ENCODE results near the gene URB1.
"Not testable (repeated sequence)": the region's sequence is repeated elsewhere in the genome, so short reads cannot be mapped to it uniquely, and the experiment has no call there.

The URB1 gene

DNA sequence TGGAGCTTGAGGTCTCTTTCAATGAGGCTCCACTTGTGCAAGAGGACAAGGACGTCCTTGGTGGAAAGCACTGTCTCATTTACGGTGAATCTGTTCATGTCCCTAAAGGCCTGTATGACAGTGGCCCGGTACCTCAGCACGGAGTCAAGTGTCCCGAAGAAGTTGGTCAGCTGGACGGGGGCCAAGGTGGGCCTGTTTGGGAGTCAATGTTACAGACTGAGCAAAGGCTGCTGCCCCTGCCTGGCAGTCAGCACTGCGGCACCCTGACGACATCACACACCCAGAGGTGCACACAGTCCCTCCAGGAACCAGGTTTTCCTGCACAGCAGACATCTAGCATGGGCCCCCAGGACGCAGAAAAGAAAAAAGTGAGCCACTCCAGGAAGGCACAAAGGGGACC lies 75.1 kb downstream of the URB1 start:
- DNase-seq: no peak

DNA sequence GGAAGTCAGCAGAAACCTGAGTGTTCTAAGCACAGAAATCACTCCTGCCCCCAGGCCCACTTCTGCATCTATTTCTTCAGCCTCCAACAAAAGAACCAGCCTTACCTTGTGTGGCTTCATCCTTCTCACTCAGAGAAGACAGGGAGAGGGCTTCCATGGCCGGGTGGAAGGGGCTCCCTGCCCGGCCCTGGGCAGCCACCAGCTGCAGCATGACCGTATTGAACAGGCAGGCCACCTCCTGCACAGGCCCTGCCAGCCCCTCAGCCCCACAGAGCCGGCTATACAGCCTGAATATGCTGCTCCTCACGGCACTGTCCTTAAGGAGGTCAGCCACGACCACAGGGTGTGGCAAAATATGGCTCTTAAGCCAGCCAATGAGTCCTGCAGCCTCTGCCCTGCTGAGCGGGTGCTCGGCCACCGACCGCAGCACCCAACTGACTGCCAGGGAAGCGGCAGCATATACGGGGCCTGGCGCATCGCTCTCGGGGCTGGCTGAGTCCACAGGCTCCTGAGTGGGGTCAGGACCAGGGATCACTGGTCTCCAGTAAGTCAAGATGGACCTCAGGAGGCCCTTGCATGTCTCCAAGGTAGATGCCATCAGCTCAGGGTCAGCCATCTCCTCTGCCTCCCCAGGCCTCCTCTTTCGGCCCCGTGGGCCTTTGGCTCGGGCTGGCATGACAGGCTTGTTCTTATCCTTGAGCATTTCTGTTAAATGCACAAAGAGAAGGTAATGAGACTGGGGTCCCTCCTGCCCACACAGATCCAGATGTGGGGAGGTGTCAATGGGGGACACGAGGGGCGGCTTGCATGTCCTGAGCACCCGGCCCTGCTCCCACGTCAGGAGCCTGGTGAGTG lies 76.2 kb downstream of the URB1 start:
- DNase-seq: no peak

DNA sequence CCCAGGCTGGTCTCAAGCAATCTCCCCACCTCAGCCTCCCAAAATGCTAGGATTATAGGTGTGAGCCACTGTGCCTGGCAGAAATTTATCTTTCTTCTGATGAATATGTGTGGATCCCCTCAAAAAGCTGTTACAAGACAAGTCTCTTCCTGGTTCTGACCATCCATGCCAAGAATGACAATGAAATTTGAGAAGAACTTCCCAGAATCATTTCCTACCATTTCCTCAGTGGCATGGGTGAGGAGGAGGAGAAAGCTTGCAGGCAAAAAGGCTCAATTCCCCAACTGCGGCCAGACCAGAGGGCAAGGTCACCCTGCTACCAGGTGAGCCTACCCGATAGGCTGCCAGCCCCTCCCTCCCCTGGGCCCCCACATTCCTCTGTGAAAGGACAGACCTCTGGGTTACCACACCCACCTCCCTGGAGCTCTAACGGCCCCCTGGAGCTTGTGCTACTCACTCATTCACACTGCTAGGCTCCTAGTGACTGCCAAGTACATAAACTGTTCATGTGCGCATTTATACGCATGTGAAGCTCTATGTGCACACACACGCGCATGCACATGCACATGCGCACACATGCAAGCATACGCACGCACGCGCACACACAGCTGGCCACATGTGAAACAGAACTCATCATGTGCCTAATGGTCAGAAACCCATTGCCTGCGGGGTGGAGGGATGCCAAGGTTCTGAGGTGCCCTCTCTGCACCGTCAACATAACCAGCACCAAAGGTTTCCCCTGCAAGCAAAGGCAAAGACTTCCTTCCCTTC lies 77.1 kb downstream of the URB1 start:
- no peak for DNase-seq

DNA sequence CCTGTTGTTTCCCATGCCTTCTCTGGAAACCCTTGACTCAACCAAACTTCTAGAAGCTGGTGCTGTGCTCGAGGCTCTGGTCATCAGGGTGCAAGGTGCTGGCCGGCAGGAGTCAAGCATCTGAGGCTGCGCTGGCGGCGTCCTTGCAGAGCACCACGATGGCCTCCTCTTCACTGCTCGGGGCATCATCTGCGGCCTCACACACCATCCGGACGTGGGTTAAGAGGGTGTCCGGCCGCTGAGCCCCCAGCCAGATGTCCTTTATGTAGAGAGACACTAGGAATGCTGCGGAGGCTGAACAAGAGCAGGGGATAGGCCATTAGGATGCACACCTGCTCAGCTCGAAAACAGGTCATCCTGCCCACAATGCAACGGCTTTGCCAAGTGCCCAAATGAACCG lies 78.0 kb downstream of the URB1 start:
- DNase-seq: no peak

DNA sequence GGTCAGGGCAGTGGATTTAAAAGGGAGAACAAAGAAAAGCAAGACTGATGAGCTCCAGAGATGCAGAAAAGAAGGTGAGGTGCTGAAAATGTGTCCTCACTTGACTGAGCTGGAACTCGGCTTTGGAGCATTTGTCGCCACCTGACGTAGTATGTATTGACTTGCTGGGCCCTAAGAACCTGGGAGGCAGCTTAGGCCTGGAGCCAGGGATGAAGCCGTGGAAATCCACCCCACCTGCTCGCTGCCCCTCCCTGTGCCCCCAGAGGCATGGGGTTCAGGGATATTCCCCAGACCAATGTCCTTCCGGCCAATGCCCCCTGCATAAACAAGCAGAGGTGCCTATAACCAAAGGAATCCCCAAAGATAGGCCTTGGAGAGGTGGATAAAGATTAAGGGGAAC lies 79.8 kb downstream of the URB1 start:
- no peak for DNase-seq

DNA sequence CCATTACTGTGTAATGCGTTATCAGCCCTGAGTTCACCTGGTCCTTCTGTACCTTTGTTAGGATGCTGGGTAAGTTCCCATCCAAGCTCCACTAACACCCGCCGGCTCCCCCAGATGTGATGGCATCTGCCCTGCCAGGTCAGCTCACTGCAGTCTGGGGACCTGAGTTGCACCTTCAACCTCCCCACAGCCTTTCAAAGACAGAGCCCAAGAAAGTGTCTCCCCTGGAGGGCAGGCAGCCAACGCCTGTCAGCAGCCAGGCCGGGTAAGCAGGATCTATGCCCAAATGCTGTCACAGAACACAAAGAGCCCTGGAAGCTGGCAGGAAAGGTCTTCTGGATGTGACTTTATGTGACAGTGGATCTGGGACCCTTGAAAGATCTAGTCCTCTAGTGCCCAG lies 80.5 kb downstream of the URB1 start:
- DNase-seq: no peak

DNA sequence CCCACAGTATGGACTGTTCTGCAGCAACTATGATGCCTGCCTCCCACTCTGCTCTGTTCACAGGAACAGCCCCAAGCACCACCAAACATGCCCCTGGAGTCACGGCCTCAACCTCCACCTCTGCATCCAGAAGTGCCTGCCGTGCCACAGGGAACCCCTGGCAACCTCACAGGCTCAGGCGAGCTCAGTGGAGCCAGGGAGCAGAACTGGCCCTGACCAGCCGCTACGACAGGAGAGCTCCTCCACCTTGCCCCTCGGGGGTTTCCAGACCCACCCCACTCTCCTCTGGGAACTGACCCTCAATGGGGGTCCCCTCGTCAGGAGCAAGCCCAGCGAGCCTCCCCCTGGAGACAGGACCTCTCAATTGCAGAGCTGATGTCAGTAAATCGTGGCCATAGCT lies 81.2 kb downstream of the URB1 start:
- no peak for DNase-seq

DNA sequence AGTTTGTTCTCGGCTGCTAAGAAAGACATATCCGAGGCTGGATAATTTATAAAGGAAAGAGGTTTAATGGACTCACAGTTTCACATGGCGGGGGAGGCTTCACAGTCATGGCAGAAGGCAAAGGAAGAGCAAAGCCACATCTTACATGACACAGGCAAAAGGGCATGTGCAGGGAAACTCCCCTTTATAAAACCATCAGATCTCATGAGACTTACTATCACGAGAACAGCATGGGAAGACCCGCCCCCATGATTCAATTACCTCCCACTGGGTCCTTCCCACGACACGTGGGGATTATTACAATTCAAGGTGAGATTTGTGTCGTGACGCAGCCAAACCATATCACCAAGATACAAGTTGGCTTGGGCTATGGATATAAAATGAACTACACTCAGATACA lies 81.8 kb downstream of the URB1 start:
- DNase-seq: not testable (repeated sequence)

DNA sequence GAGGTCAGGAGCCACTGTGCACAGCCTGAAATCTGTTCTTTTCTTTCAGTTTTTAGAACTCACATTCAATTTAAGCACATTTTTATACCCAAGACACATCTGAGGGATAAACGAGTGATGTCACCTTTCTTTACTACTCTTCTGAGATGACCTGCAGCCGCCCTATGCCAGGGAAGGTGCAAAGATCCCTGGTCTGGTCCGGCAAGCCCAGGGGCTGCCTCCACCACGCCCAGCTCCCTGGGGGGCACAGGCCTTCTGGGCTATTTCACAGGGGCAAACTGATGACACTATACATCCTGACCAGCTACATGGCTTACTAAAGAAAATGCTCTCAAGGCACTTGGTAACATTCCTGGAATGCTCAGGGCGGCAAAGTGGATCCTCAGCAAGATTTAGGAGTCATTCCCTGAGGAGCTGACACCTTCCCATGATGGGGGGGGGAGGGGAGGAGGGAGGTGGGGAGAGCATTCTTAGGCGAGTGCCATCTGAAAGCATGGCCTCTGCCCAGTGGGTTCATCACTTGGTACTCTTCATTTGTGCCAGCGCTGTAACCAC lies 82.8 kb downstream of the URB1 start:
- no peak for DNase-seq

DNA sequence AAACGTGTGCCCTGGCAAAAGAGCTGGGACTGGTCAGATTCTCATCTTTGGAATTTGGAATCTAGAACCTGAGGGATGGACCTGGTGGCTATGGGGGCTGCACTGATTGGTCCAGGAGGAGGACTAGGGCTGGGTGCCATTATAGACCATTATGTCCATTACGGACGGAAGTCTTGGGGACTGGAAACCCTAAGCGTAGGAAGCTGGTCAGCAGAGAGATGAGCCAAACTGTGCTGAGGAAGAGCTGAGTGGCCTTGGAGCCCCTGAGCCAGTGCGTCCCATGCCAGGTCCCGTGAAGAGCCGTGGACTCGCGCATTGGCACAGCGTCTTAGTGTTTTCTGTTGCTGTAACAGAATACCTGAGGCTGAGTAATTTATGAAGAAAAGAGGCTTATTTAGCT lies 84.1 kb downstream of the URB1 start:
- DNase-seq: no peak

DNA sequence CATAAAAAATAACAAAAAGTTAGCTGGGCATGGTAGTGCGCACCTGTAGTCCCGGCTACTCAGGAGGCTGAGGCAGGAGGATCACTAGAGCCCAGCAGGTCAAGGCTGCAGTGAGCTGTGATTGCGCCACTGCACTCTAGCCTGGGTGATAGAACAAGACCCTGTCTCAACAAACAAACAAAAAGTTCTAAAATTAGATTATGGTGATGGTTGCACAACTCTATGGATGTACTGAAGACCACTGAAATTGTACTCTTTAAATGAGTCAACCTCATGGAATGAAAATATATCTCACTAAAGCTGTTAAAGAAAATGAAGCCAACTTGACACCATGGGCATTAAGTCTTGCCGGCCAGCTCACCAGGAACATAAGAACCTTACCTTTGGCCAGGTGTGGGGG lies 85.1 kb downstream of the URB1 start:
- no peak for DNase-seq

DNA sequence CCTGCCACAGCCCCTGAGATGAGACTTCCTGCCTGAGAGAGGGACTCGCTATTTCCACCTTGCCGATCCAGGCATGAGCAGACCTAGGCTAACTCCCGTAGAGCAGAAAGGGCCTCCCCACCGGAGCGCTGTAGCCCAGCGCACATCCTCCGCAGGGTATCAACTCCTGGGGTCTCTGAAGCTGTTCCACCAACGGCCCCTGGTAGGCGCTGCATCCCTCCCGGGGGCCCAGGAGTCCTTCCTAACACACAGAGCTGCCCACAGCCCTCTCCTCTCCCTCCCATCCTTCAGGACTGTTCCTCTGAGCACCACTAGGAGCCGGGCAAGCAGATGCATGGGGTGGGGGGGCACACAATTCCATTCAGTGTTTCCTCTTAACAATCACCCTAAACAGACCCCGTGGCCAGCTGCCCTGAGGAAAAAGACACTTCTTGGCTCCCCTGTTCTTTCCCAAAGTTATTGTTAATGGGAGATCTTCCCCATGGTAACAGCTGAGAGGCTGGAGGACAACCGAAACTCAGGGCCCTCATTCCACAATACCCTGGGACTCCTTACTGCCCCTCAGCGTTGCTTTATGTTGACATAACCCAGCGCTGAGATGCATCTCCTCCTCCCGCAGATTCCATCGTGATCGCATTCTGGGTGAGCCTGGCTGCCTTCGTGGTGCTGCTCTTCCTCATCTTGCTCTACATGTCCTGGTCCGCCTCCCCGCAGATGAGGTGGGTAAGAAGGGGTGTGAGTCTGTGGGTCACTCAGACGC lies 86.6 kb downstream of the URB1 start:
- no peak for DNase-seq

DNA sequence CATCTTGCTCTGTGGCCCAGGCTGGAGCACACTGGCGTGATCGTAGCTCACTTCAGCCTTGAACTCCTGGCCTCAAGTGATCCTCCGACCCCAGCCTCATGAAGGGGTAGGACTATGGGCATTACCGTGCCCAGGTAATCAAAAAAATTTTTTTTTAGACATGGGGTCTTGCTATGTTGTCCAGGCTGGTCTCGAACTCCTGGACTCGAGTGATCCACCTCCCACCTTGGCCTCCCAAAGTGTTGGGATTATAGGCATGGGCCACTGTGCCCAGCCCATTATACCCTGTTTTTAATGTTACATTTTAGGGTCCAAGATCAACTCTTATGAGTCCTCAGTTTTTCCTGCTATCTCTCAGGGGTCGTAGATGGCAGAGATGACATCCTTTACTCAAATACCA lies 87.8 kb downstream of the URB1 start:
- DNase-seq: no peak

DNA sequence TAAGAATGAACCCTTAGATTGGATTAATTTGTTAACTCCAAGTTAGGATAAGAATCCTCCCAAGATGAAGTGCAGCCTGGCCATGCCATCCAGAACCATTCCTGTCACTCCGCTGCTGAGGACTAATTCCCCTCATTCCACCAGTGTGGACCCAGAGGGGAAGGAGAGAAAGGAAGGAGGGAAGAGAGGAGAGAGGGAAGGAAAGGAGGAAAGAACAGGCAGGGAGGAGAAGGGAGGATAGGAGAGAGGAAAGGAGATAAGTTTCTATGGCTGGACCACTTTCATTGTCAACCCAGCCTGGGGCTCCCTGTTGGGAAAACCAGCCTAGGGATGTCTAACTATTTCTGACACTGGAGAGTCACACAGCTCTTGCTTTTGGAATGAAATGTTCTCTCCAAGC lies 89.4 kb downstream of the URB1 start:
- no peak for DNase-seq

DNA sequence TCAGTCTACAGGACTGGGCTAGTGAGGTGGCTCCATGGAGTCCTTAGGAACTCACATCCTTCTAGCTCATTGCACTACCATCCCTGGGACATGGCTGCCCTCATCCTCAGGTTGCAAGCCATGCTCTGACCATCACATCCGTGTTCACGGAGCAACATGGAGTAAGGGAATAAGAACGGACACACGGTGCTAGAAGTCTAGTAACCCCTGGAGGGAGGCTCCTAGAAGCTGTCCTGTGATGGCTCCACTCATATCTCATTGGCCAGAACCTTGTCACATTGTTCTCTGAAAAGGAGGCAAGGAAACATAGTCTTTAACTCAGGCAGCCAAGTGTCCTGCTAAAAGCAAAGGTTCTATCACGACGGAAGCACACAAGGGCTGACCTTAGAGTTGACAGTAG lies 90.3 kb downstream of the URB1 start:
- DNase-seq: no peak

DNA sequence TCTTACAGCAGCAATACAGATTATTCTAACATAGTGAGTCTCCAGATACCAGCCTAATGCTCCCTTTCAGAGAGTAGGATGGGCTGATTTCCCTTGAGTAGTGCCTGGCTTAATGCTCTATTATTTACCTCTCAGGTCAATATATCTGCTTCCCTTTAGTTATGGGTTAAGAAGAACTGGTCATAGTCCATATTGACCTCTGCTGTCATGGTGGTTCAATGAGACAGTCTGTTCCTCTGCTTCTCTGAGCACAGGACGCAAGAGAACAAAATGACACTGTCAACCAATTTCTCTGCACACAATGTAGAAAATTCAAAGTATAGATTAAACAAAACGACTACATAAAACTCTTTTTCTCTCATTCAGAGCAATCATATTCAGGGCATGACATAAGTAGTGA lies 91.2 kb downstream of the URB1 start:
- no peak for DNase-seq

DNA sequence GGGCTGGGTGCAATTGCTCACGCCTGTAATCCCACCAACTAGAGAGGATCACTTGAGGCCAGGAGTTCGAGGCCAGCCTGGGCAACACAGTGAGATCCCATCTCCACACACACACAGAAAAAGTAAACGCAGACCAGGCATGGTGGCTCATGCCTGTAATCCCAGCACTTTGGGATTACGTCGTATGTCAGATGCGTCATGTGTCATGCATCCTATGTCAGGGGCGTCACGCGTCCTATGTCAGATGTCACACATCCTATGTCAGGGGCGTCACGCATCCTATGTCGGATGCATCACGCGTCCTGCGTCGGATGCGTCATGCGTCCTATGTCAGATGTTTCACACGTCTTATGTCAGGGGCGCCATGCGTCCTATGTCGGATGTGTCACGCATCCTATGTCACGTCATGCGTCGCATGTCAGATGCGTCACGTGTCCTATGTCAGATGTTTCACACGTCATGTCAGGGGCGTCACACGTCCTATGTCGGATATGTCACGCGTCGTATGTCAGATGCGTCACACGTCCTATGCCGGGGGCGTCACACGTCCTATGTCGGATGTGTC lies 92.6 kb downstream of the URB1 start:
- no peak for DNase-seq

DNA sequence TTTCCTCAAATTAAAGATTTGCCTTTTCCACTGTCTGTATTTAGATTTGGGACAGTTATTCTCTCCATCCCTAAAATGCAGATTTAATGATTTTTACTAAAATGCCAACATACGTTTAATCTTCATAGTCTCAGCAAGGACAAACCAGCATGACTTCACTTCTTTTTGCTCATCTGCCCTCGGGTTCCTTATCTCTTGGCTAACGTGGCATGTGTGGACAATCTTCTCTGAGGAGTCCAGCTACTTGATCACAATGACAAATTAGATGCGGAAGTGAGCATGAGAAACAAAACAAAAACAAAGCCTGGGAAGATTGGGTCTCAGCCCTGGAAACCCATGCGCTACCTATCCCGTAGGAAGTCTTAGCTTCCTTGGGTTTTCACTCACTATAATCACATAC lies 93.1 kb downstream of the URB1 start:
- no peak for DNase-seq

DNA sequence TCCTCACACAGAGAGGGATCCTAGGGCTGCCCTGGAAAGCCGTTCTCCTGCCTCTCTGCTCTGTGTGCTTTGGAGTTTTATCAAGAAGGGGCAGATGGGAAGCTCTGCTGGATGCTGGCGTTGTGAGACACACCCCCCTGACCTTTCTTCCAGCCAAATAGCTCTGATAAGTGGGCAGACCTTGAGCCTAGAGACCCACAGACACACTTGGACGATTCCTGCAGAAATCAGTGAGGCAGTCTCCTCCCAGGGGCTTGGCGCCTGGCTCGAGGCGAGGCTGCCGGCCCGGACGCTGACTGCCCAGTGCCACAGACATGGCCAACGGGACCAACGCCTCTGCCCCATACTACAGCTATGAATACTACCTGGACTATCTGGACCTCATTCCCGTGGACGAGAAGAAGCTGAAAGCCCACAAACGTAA lies 94.1 kb downstream of the URB1 start, which contains the start of gene MRAP:
Gene MRAP (plus strand): TSS at position 198 of the 424 bp plus-strand sequence. CDS start 117 bp downstream, at position 315.
- DNase-seq: no peak

DNA sequence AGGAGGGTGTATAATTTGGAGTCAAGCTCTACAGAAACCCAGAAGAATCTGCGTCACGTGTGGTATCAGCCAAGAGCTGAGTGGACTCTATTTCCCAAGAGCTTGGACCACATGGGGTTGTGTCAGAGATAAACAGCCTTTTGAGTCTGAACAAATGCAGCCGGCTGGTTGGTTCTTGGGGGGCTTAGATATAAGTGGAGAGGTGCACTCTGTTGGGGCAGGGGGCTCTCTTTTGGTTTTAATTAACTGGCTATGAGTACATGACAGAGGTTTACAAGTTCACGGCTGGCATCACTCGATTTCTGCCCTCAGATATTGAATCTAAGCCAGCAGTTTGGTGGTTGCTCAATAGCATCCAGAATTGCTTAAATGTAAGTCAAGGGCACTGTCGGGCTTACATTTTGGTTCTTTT lies 94.7 kb downstream of the URB1 start:
- no peak for DNase-seq

DNA sequence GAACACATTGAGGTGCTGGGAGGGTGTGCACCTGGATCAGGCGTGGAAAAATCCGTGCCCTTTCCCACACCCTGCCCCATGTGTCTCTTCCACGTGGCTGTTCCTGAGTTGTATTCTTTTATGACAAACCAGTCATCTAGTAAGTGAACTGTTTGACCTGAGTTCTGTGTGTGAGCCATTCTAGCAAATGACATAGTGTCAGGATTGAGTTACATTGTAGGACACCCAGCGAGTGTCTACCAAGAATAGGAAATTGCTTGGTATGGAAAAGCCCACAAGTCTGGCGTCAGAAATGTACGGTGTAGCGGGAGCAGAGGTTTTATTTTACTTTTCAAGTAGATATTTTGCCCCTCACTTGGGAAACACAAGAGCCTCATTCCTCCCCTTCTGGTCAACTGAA lies 95.4 kb downstream of the URB1 start:
- no peak for DNase-seq

DNA sequence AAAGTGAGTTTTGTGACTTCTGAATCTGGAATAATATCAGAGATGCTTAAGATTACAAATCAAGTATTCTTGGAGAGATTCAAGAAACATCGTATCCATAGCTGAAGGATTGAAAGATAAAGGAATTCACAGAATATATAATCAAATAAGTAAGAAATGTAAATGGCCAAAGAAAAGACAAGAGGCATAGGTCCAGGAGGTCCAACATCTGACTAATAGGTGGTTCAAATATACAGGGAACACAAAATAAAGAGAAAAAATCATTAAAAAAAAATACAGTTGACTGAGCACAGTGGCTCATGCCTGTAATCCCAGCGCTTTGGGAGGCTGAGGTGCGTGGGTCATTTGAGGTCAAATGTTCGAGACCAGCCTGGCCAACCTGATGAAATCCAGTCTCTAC lies 107.3 kb downstream of the URB1 start:
- no peak for DNase-seq

DNA sequence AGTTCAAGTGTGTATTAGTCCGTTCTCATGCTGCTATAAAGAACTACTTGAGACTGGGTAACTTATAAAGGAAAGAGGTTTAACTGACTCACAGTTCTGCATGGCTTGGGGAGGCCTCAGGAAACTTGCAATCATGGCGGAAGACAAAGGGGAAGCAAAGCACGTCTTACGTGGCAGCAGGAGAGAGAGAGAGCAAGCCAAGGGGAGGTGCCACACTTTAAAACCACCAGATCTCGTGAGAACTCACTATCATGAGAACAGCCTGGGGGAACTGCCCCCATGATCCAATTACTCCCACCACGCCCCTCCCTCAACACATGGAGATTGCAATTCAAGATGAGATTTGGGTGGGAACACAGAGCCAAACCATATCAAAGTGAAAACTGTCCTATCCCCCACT lies 109.8 kb downstream of the URB1 start:
- no peak for DNase-seq
